ENCODE data around the gene INSM1.
A peak's percentile ranks its signal among the peaks of the same experiment; 100 is the strongest.

GRCh38 chr20:20360464-20360863 is 7.4 kb upstream of the INSM1 start:
- TF ChIP-seq EZH2 (IDR thresholded peaks at IDR 0.05; ENCODE audit: borderline replicate concordance, low read length) (peak; percentile 34), CTCF (conservative IDR thresholded peaks at IDR 0.05 in 1 of 2, IDR thresholded peaks at IDR 0.05 in 1 of 2; ENCODE audit: extremely low read depth in 1 of 2, insufficient read depth in 1 of 2, low read depth in 1 of 2, low read length in 2 of 2) (peak; percentile 76 to 87)
